HUDEP-2 (cell line): ENCODE results near the gene ZFAND2A.
"Not testable (repeated sequence)": the region's sequence is repeated elsewhere in the genome, so short reads cannot be mapped to it uniquely, and the experiment has no call there.

Experiments used
- DNase-seq, 76 experiments: peaks; one replicate each; lab custom pipeline; 2025; ENCODE audit not compliant: unreplicated experiment in 76 of 76; lab: John Stamatoyannopoulos, UW

ZFAND2A gene

GRCh38 chr7:1127001-1127400 is 33.0 kb downstream of the ZFAND2A start:
- no peak for DNase-seq

- no peak for DNase-seq
Measured at GRCh38 chr7:1125603-1125969, 34.4 kb downstream of the ZFAND2A start.

- peak in 12 of 76 experiments; percentile 3 to 38 (median 16) for DNase-seq
Measured at GRCh38 chr7:1124816-1125602, 35.0 kb downstream of the ZFAND2A start.

GRCh38 chr7:1124164-1124563 is 35.8 kb downstream of the ZFAND2A start:
- DNase-seq: no peak

- DNase-seq: no peak
Measured at GRCh38 chr7:1123715-1124114, 36.3 kb downstream of the ZFAND2A start.

- DNase-seq: no peak
Measured at GRCh38 chr7:1122832-1123501, 37.0 kb downstream of the ZFAND2A start.

GRCh38 chr7:1121886-1122831 is 37.8 kb downstream of the ZFAND2A start:
- DNase-seq: no peak

GRCh38 chr7:1121476-1121875 is 38.5 kb downstream of the ZFAND2A start:
- DNase-seq: no peak

- DNase-seq: no peak
Measured at GRCh38 chr7:1120791-1121190, 39.2 kb downstream of the ZFAND2A start.

- no peak for DNase-seq
Measured at GRCh38 chr7:1119201-1119600, 40.8 kb downstream of the ZFAND2A start.

GRCh38 chr7:1117321-1117928 is 42.6 kb downstream of the ZFAND2A start:
- DNase-seq: peak in 2 of 76 experiments; percentile 11 to 24

- not testable (repeated sequence) for DNase-seq
Measured at GRCh38 chr7:1116383-1117008, 43.5 kb downstream of the ZFAND2A start.

- not testable (repeated sequence) for DNase-seq
Measured at GRCh38 chr7:1115171-1116045, 44.6 kb downstream of the ZFAND2A start.

GRCh38 chr7:1114505-1114904 is 45.5 kb downstream of the ZFAND2A start:
- no peak for DNase-seq

- no peak for DNase-seq
Measured at GRCh38 chr7:1114088-1114487, 45.9 kb downstream of the ZFAND2A start.

- no peak for DNase-seq
Measured at GRCh38 chr7:1113548-1113885, 46.5 kb downstream of the ZFAND2A start.

- no peak for DNase-seq
Measured at GRCh38 chr7:1112625-1113547, 47.1 kb downstream of the ZFAND2A start.

- no peak for DNase-seq
Measured at GRCh38 chr7:1112109-1112508, 47.9 kb downstream of the ZFAND2A start.
